NCI-H128 (cell line): ENCODE results near the gene PGPEP1.

ENCODE experiments used
- DNase-seq: peaks from one replicate; lab custom pipeline; 2025; ENCODE audit not compliant: unreplicated experiment; lab: John Stamatoyannopoulos, UW

Gene PGPEP1, protein sequence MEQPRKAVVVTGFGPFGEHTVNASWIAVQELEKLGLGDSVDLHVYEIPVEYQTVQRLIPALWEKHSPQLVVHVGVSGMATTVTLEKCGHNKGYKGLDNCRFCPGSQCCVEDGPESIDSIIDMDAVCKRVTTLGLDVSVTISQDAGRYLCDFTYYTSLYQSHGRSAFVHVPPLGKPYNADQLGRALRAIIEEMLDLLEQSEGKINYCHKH

DNA sequence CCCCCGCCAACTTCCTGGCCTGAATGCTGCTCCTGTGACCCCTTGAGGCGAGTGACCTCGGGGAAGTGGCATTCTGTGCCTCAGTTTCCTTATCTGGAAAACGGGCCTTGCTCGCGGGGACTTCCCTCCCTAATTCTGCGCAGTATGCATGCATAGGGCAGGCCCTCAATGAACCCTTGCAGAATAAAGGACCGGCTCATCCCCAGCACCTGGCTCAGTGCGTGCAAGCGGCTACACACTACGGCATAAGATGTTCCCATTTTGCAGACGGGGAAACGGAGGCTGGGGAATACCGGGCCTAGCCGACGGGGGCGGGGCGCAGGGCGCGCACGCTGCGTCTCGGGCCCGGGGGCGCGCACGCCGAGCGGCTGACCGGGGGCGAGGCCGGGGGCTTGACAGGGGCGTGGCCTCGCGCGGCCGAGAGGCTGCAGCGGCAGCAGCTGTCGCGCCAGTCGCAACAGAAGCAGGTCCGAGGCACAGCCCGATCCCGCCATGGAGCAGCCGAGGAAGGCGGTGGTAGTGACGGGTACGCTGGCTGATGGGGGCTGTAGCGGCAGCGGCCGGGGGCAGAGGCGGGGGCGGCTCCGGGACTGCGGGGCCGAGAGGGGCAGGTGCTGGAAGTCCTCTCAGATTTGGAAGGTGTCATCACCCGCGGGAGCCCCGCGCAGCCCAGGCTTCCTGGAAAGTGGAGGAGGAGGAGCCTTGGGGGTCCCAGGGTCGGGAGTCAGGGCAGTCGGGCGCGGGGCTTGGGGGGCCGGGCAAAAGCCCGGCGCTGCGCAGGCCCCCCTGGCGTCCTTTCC is at the start of gene PGPEP1:
Gene PGPEP1 (plus strand): TSS at position 409 of the 800 bp plus-strand sequence. CDS start 84 bp downstream, at position 493.
- DNase-seq = no peak

GRCh38 chr19:18291019-18291524 is 49.3 kb upstream of the PGPEP1 start:
- DNase-seq = no peak

GRCh38 chr19:18291590-18292461 is 48.6 kb upstream of the PGPEP1 start:
- no peak for DNase-seq

DNA sequence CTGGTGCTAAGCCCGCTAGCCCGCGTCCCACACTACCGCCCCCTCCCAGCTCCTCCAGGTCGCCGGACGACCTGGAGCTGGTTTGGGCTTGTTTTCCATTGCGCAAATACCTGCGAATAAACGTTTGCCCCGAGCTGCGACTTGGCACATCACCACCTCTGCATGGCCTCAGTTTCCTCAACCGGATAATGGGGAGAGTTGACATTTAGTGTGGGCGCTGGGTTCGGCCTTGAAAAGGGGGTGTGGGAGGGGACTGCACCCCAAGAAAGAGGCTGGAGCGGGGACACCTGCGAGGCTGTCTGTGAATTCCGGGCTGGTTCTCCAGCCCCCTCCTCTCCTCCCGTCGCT is 48.0 kb upstream of the PGPEP1 start:
- DNase-seq = no peak

- no peak for DNase-seq
Observed at GRCh38 chr19:18292810-18293641, 47.4 kb upstream of the PGPEP1 start.

- no peak for DNase-seq
Observed at GRCh38 chr19:18293642-18294466, 46.5 kb upstream of the PGPEP1 start.

- DNase-seq = no peak
Observed at GRCh38 chr19:18294467-18294864, 45.9 kb upstream of the PGPEP1 start.

- DNase-seq = no peak
Observed at GRCh38 chr19:18295034-18295451, 45.4 kb upstream of the PGPEP1 start.

DNA sequence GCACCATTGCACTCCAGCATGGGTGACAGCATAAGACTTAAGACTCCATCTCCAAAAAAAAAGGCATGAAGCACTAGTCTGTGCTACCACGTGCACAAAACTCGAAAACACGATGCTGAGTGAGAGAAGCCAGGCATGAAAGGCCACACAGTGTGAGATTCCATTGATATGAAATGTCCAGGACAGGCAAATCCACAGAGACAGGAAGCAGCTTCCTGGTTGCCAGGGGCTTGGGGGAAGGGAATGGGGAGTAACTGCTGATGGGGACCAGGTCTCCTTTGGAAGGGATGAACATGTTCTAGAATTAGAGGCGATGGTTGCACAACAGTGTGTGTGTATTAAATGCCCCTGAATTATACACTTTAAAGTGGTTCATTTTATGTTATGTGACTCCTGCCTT is 43.1 kb upstream of the PGPEP1 start:
- no peak for DNase-seq

DNA sequence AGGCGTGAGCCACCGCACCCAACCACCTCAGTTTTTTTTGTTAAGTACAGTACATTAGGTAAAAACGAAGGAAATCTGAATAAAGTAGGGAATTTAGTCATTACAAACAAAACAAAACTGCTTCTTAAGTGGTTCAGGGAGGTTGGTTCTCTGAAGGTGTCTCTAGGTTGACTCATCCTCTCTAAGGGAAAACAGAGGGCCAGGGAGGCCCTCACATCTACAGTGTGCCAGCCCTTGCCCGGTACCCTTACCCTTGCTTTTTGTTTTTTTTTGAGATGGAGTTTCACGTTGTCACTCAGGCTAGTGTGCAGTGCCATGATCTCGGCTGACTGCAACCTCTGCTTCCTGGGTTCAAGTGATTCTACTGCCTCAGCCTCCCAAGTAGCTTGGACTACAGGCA is 41.8 kb upstream of the PGPEP1 start:
- DNase-seq = no peak

DNA sequence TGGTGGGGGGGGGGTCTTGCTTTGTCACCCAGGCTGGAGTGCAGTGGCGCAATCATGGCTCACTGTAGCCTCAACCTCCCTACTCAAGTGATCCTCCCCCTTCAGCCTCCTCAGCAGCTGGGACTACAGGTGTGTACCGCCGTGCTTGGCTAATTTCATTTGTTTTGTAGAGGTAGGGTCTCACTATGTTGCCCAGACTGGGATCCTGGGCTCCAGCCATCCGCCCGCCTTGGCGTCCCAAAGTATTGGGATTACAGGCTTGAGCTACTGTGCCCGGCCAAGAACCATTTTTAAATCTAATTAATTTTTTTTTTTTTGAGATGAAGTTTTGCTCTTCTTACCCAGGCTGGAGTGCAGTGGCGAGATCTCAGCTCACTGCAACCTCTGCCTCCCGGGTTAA is 40.7 kb upstream of the PGPEP1 start:
- DNase-seq = no peak

DNA sequence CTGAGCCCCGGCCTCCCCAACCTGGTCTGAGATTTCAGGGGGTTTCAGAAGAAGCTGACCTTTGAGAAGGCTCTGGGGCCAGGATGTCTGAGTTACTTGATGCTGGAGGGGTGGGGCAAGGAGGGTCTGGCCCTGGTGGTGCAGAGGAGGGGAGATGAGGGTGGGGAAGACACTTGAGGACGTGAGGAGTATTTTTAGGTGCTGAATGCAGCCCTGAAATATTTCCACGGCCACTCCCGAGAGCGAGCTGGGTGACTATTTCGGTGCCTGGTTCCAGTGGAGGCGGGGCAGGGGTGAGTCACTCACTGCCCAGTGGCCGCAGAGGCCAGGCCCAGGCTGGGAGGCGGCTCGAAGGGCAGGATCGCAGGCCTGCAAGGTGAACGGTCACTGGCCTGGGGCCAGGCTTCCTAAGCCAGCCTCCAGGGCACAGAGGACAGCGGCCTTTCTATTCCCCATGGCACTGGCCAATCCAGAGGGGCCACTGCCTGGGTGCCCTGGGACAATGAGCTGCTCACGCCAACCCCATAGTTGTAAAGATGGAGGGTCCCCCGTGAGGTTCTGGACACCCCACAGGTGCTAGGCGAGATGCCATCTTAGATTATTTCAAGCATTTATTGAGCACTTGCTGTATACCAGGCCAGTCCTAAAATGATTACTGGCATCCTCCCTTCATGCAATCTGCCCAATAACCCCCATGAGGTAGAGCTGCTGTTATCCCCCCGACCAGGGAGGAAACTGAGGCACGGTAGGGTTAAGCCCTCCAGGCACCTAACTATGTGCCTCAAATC is 39.3 kb upstream of the PGPEP1 start:
- DNase-seq = no peak

DNA sequence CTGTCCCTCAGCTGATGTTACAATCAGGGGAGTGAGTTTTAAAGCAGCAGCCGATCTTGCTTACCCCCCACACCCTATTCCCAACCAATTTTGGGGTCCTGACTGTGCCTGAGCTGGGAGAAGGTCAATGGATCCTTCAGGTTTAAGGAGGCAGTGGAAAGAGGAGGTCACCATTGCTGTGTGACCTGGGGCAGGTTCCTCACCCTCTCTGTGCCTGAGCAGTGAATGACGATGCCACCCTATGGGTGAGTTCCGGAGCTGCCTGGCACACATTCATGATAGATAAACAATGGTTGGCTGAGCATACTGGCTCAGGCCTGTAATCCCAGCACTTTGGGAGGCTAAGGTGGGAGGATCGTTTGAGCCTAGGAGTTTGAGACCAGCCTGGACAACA is 38.7 kb upstream of the PGPEP1 start:
- no peak for DNase-seq

DNA sequence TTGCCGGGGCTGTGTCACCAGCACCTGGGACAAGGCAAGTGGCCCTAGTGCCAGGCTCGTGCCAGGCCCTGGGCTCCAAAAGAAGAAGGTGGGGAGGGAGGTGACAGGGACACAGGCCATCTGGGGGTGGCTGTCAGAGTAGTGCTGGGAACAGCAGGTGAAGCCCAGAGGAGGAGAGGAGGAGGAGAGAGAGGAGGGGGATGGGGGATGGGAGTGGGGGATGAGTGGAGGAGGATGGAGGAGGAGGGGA is 36.3 kb upstream of the PGPEP1 start:
- DNase-seq = no peak

DNA sequence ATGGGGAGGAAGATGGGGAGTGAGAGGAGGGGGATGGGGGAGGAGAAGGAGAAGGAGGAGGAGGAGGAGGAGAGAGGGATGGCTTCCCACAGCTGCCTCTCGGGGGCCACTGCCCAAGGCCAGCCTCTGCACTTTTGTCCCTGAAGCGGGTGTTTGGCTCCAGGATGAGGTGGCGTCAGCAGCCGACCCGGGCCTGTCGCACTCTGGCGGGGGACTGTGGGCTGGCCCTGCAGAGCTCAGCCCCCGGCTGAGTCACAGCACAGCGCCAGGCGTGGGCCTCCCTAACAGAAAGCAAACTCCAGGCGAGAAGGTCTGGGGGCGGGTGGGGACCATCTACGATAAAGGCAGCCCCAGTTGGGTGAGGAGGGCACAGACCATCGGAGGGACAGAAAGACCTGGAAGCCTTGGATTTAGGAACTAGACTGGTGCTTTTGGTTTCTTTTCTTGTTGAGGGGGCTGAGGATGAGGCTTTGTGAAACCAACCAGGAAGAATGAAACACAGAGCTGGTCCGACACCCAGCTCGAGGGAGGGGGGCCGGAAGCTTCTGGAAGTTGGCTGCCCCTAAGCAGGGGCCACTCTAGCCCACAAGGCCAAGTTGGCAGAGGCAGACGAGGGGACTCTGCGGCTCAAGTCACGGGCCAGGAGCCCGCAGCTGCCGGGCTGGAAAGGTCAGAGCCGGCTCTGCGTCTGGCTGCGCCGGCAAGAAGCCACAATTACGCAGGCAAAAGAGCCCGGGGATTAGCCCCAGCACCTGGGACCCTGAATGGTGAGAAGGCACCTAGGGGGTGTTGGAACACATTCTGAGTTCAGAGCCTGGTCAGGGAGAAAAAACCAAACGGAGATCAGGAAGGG is 35.7 kb upstream of the PGPEP1 start:
- no peak for DNase-seq

DNA sequence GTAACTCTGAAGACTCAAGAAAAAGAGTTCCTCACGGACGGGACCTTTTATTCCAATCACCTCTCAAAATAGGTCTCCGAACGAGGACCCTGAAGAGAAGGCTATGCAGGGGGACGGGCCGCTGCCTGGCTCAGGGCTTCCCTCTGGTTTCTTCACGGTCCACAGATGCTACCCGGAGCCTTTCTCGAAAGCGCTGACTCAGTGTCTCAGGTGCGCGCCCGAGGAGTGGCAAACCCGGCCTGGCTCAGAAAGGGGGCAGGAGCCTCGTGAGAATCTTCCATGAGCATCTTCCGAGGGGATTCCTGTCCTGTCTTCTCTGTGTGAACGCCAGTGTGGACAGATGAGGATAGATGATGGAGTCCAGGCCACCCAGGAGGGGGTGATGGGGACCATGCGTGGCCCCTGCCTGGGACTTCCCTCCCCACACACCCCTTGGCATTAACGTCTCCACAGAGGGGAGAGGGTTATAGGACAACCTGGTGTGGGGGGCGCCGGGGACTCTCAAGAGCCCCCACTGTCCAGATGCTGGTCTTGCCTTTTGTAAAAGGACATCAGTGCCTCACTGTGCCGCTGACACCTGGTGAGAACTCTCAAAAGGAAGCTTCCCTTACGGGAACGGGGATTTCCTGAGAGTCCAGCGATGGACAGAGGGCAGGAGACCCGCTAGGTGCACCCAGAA is 34.0 kb upstream of the PGPEP1 start:
- DNase-seq = no peak

GRCh38 chr19:18306888-18307260 is 33.5 kb upstream of the PGPEP1 start:
- DNase-seq = no peak

DNA sequence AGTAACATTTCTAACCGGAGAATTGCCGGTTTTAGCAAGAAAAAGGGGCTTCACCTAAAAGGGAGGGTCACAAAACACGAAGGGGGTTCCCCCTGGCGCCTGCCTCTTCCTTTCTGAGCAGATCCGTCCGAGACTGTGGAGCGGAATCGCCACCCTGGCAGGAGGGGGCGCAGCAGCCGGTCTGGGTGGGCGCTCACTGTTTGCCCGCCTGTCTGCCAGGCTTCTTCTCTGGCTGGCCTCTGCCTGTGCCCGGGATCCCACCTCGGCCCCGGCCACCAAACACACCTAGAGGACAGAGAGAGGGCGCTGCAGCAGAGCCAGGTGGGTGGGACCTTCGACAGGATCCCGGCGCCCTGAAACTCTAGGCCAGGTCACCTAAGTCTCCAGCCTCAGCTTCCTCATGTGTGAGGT is 33.1 kb upstream of the PGPEP1 start:
- no peak for DNase-seq
